Neural progenitor cell (in vitro differentiated cells): Measurements from ENCODE around the gene MED25. TPM values are rescaled to one million over a fixed set of nuclear protein-coding genes. Genes with fewer than 3 reads are reported as not detected.
A peak's percentile ranks its signal among the peaks of the same experiment; 100 is the strongest.

Experiments used
- DNase-seq: peaks from one replicate; pipeline ENCODE4 v3.0.0-alpha.2; 2016; ENCODE audit warnings: low spot score
- H2AFZ ChIP-seq: fragments of 200-600 bp; sonication (generic); replicated peaks from 2 replicates; pipeline ENCODE4 v1.6.1; 2016; ENCODE audit warnings: antibody characterized with exemption
- H3F3A ChIP-seq: fragments of 200-600 bp; sonication (generic); 2 replicates; pipeline ENCODE4 v1.6.1; 2016; ENCODE audit warnings: antibody characterized with exemption, low read depth
- H3K27ac ChIP-seq: fragments of 200-600 bp; sonication (generic); 2 replicates; pipeline ENCODE4 v1.5.1; 2016; ENCODE audit warnings: mild to moderate bottlenecking
- H3K27me3 ChIP-seq: fragments of 200-600 bp; sonication (generic); 2 replicates; pipeline ENCODE4 v1.6.1; 2016; ENCODE audit warnings: mild to moderate bottlenecking, moderate library complexity
- H3K36me3 ChIP-seq: fragments of 200-600 bp; sonication (generic); 2 replicates; pipeline ENCODE4 v1.5.1; 2016
- H3K4me1 ChIP-seq: fragments of 200-600 bp; sonication (generic); 2 replicates; pipeline ENCODE4 v1.6.1; 2016; ENCODE audit warnings: mixed run types
- H3K4me2 ChIP-seq: fragments of 200-600 bp; sonication (generic); 2 replicates; pipeline ENCODE4 v1.6.1; 2016
- H3K4me3 ChIP-seq: fragments of 200-600 bp; sonication (generic); 2 replicates; pipeline ENCODE4 v1.5.1; 2016
- H3K79me2 ChIP-seq: fragments of 200-600 bp; sonication (generic); 2 replicates; pipeline ENCODE4 v1.6.1; 2016; ENCODE audit warnings: low read depth
- H3K9ac ChIP-seq: fragments of 200-600 bp; sonication (generic); 2 replicates; pipeline ENCODE4 v1.6.1; 2016
- H3K9me3 ChIP-seq: fragments of 200-600 bp; sonication (generic); 2 replicates; pipeline ENCODE4 v1.5.1; 2016; ENCODE audit warnings: low read depth
- H4K20me1 ChIP-seq: fragments of 200-600 bp; sonication (generic); 2 replicates; pipeline ENCODE4 v1.6.1; 2016; ENCODE audit warnings: low read depth
- H3K27ac Mint-ChIP-seq: 3 replicates; pipeline ENCODE4 v1.8.0; 2021; ENCODE audit warnings: mixed read lengths
- H3K27me3 Mint-ChIP-seq: 2 replicates; pipeline ENCODE4 v1.8.0; 2022; ENCODE audit warnings: low read depth, mild to moderate bottlenecking, inconsistent platforms, moderate library complexity, mixed read lengths; ENCODE audit not compliant: insufficient read depth
- H3K36me3 Mint-ChIP-seq: 3 replicates; pipeline ENCODE4 v1.8.0; 2021; ENCODE audit warnings: mixed read lengths
- H3K4me1 Mint-ChIP-seq: 3 replicates; pipeline ENCODE4 v1.8.0; 2021; ENCODE audit warnings: mixed read lengths
- H3K4me3 Mint-ChIP-seq: 3 replicates; pipeline ENCODE4 v1.8.0; 2021; ENCODE audit warnings: mild to moderate bottlenecking, moderate library complexity, mixed read lengths
- H3K9me3 Mint-ChIP-seq: 3 replicates; pipeline ENCODE4 v1.8.0; 2020; ENCODE audit warnings: mixed read lengths
- EZH2 ChIP-seq: fragments of 200-600 bp; sonication (generic); IDR thresholded peaks from 2 replicates; pipeline ENCODE4 v1.6.1; 2017; ENCODE audit warnings: antibody characterized with exemption, mild to moderate bottlenecking, moderate library complexity
- EZH2phosphoT487 ChIP-seq: fragments of 200-600 bp; sonication (generic); IDR thresholded peaks from 2 replicates; pipeline ENCODE4 v1.6.1; 2017; ENCODE audit warnings: antibody characterized with exemption
- total RNA-seq: library from RNA; depleted of rRNA; stranded (reverse); fragments of >200 nt; gene quantifications from 2 replicates; pipeline ENCODE4 v1.2.3, GENCODE V29; 2015; ENCODE audit warnings: low replicate concordance
- TF ChIP-seq, protein P1 (sequence below): fragments of 200-600 bp; sonication (generic); IDR thresholded peaks from 2 replicates; pipeline ENCODE4 v1.5.1; 2017; ENCODE audit warnings: antibody characterized with exemption, mild to moderate bottlenecking

MED25 gene
- total RNA-seq, 1 donor from 2014 or later: 44.9 TPM

DNA sequence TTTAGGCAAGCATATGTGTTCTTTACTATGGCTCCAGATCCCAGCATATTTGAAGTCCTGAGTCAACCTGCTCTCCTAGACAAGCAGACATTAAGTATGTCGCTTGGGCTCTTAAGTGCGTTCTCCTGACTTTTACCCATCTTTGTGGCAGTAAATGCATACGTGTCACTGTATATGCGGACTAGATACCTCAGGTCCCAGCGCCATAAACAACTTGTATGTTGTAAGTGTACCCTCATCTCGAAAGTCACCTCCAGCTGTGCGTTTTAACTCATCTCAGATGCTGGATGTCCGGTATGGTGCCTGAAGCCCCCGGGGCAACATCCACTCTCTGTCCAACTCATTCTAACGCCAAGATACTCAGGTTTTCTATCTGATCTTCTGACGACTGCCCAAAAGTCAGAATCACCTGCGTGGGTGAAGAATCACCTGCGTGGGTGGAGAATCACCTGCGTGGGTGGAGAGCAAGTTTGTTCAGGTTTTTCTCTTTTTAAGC is 34.6 kb downstream of the MED25 start:
- no peak overlapping the region for H3K27ac ChIP-seq
- peaks cover 72% of the 10 kb centered on the region for H3K79me2 ChIP-seq
- H3K27me3 ChIP-seq: no peaks in the 10 kb centered on the region
- peaks cover 61% of the 10 kb centered on the region for H3F3A ChIP-seq
- H3K4me3 ChIP-seq: peak overlapping the region; percentile 88
- peaks cover 64% of the 10 kb centered on the region for H4K20me1 ChIP-seq
- Mint-ChIP-seq H3K9me3 (peaks cover 15% of the 10 kb centered on the region), H3K36me3 (peaks cover 30% of the 10 kb centered on the region), H3K27me3 (peaks cover 24% of the 10 kb centered on the region), H3K4me1 (peaks cover 22% of the 10 kb centered on the region), H3K4me3 (peak overlapping the region; percentile 94), H3K27ac (peak overlapping the region; percentile 23)
- peaks cover 12% of the 10 kb centered on the region for H3K4me1 ChIP-seq
- peak overlapping the region; percentile 74 for H3K9ac ChIP-seq
- no peaks in the 10 kb centered on the region for H3K36me3 ChIP-seq
- DNase-seq: no peak
- H3K4me2 ChIP-seq: peak overlapping the region; percentile 98
- H2AFZ ChIP-seq: no peak overlapping the region
- TF ChIP-seq EZH2phosphoT487 (no peak), EZH2 (no peak)
- TF ChIP-seq, protein P1, sequence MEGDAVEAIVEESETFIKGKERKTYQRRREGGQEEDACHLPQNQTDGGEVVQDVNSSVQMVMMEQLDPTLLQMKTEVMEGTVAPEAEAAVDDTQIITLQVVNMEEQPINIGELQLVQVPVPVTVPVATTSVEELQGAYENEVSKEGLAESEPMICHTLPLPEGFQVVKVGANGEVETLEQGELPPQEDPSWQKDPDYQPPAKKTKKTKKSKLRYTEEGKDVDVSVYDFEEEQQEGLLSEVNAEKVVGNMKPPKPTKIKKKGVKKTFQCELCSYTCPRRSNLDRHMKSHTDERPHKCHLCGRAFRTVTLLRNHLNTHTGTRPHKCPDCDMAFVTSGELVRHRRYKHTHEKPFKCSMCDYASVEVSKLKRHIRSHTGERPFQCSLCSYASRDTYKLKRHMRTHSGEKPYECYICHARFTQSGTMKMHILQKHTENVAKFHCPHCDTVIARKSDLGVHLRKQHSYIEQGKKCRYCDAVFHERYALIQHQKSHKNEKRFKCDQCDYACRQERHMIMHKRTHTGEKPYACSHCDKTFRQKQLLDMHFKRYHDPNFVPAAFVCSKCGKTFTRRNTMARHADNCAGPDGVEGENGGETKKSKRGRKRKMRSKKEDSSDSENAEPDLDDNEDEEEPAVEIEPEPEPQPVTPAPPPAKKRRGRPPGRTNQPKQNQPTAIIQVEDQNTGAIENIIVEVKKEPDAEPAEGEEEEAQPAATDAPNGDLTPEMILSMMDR: no peak
- no peaks in the 10 kb centered on the region for H3K9me3 ChIP-seq

- Mint-ChIP-seq H3K27me3 (peaks cover 26% of the 10 kb centered on the region), H3K4me3 (peak overlapping the region; percentile 80), H3K9me3 (peaks cover 10% of the 10 kb centered on the region), H3K4me1 (peaks cover 24% of the 10 kb centered on the region), H3K27ac (no peak overlapping the region), H3K36me3 (peaks cover 26% of the 10 kb centered on the region)
- peaks cover 66% of the 10 kb centered on the region for H3K79me2 ChIP-seq
- no peaks in the 10 kb centered on the region for H3K9me3 ChIP-seq
- DNase-seq: no peak
- no peaks in the 10 kb centered on the region for H3K36me3 ChIP-seq
- peaks cover 76% of the 10 kb centered on the region for H4K20me1 ChIP-seq
- H3K9ac ChIP-seq: no peak overlapping the region
- peaks cover 74% of the 10 kb centered on the region for H3F3A ChIP-seq
- H3K4me1 ChIP-seq: peaks cover 12% of the 10 kb centered on the region
- H3K4me3 ChIP-seq: no peak overlapping the region
- H3K4me2 ChIP-seq: peak overlapping the region; percentile 98
- no peaks in the 10 kb centered on the region for H3K27me3 ChIP-seq
- H2AFZ ChIP-seq: no peak overlapping the region
- TF ChIP-seq, protein P1: no peak
- no peak for TF ChIP-seq EZH2phosphoT487
- no peak overlapping the region for H3K27ac ChIP-seq
Observed at GRCh38 chr19:49853852-49854377, 35.8 kb downstream of the MED25 start.

- Histone ChIP-seq H4K20me1 (peaks cover 82% of the 10 kb centered on the region), H3K4me3 (no peak overlapping the region)
Observed at GRCh38 chr19:49854378-49855263, 36.5 kb downstream of the MED25 start.

More at GRCh38 chr19:49854378-49855263, 36.5 kb downstream of the MED25 start:
- TF ChIP-seq, protein P1: no peak
- TF ChIP-seq EZH2: no peak
- TF ChIP-seq EZH2phosphoT487: no peak
- H3K9me3 Mint-ChIP-seq: peaks cover 6% of the 10 kb centered on the region
- peaks cover 12% of the 10 kb centered on the region for H3K4me1 ChIP-seq
- no peak overlapping the region for H2AFZ ChIP-seq
- no peak overlapping the region for H3K9ac ChIP-seq
- peaks cover 58% of the 10 kb centered on the region for H3K79me2 ChIP-seq
- H3K4me2 ChIP-seq: no peak overlapping the region
- peaks cover 80% of the 10 kb centered on the region for H3F3A ChIP-seq
- peaks cover 23% of the 10 kb centered on the region for H3K27me3 Mint-ChIP-seq
- H3K36me3 ChIP-seq: no peaks in the 10 kb centered on the region
- H3K27ac ChIP-seq: no peak overlapping the region
- peaks cover 24% of the 10 kb centered on the region for H3K36me3 Mint-ChIP-seq
- no peak overlapping the region for H3K27ac Mint-ChIP-seq
- H3K27me3 ChIP-seq: no peaks in the 10 kb centered on the region
- H3K4me1 Mint-ChIP-seq: peaks cover 25% of the 10 kb centered on the region
- no peaks in the 10 kb centered on the region for H3K9me3 ChIP-seq
- H3K4me3 Mint-ChIP-seq: no peak overlapping the region
- DNase-seq: no peak
